ENCODE data around the gene GRK2. TPM values are rescaled to one million over a fixed set of nuclear protein-coding genes. Genes with fewer than 3 reads are reported as not detected.
A peak's percentile ranks its signal among the peaks of the same experiment; 100 is the strongest.

The GRK2 gene
- total and polyA plus RNA-seq, 9 of the 15 experiments (the other 6 are each of a cell fraction or from before 2014, with no cell fraction given), result 0.24 to 95.8 (median 56.5) TPM

DNA sequence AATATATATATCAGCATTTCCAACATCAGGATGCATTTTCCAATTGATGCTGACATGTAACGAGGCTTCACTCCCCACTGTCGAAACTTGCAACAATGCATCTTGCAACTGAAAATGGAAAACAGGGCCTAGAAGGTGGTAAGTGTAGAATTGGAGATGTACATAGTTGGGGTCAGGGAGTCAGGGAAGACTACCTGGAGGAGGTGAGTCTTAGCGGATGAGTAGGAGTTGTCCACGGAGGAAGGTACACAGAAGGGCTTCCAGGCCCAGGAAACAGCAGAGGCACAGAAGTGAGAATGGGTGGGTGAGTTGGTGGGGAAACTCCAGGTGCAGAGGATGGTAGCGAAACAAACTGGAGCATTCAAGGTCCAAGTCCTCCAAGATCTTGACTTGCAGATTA lies 2.0 kb upstream of the GRK2 start:
- no peak overlapping the region for H2AFZ ChIP-seq (ENCODE audit: low read depth, low read length)
- FAIRE-seq, result no peak
- peaks cover 3% of the 10 kb centered on the region for H3K9me1 ChIP-seq (ENCODE audit: control insufficient read depth, insufficient read depth, low read length)
- H3K27me3 ChIP-seq (ENCODE audit: control insufficient read depth in 2 of 2, insufficient read depth in 2 of 2, low read length in 2 of 2), result no peaks in the 10 kb centered on the region
- WGBS (ENCODE audit: insufficient coverage, low coverage, missing lambda C conversion rate), result 86% methylated on average over 5 of the region's 5 CpGs
- H3K9me3 ChIP-seq (replicated peaks; ENCODE audit: control insufficient read depth, insufficient read depth, low read depth, low read length), result no peaks in the 10 kb centered on the region
- H3K4me1 ChIP-seq (replicated peaks in 1 of 2; ENCODE audit: control insufficient read depth in 2 of 2, insufficient read depth in 2 of 2, low read length in 2 of 2), result peaks cover 38 to 59% of the 10 kb centered on the region in 2 experiments
- H3K36me3 ChIP-seq (ENCODE audit: control insufficient read depth, insufficient read depth, low read length), result peaks cover 20% of the 10 kb centered on the region; the same call in 2 of the 3 replicates
- no peak for ATAC-seq
- H4K20me1 ChIP-seq (replicated peaks; ENCODE audit: control insufficient read depth, insufficient read depth, low read length), result peaks cover 2% of the 10 kb centered on the region; the same call in 1 of the 2 replicates
- BruUV-seq (replicated peaks), result no TSS peak
- H3K27ac ChIP-seq (ENCODE audit: extremely low read depth, low read depth, low read length), result no peak overlapping the region
- H3K79me2 ChIP-seq (ENCODE audit: control insufficient read depth, insufficient read depth, low read length), result peaks cover 30% of the 10 kb centered on the region
- H3K9ac ChIP-seq (ENCODE audit: insufficient read depth in 1 of 2, low read depth in 2 of 2, low read length in 2 of 2), result peak overlapping the region in 1 of 2 experiments; percentile 17; a peak in 1 of 4 replicates
- no peak for DNase-seq (ENCODE audit: extremely low read depth in 1 of 4, low spot score in 3 of 4)
- in situ Hi-C loops (cut with MboI), result loop anchor here (5.0 kb wide), 1 partner anchor 118 kb away; no protein-coding TSS in a partner anchor
- no peak for TF ChIP-seq TAL1 (IDR thresholded peaks at IDR 0.05)
- no peak for TF ChIP-seq BMI1 (IDR thresholded peaks at IDR 0.05; ENCODE audit: low read length)
- peak; percentile 86 for TF ChIP-seq ZFP36 (IDR thresholded peaks at IDR 0.05; ENCODE audit: low read depth, low read length, partially characterized antibody)
- no peak overlapping the region for H3K4me2 ChIP-seq (ENCODE audit: insufficient read depth, low read length)
- ChIA-PET CTCF (ENCODE audit: low intra/inter-chr PET ratio) (no interaction called here), POLR2A (interaction anchor here (1.0 to 1.4 kb wide), 3 partner anchors 10 to 25 kb away, joined by 3 to 5 read pairs (median 4); no protein-coding TSS in a partner anchor)
- intact Hi-C loops (cut with micrococcal nuclease), result loop anchor here (5.0 kb wide), 1 partner anchor 182 kb away; no protein-coding TSS in a partner anchor
- H3K4me3 ChIP-seq, result no peak overlapping the region

DNA sequence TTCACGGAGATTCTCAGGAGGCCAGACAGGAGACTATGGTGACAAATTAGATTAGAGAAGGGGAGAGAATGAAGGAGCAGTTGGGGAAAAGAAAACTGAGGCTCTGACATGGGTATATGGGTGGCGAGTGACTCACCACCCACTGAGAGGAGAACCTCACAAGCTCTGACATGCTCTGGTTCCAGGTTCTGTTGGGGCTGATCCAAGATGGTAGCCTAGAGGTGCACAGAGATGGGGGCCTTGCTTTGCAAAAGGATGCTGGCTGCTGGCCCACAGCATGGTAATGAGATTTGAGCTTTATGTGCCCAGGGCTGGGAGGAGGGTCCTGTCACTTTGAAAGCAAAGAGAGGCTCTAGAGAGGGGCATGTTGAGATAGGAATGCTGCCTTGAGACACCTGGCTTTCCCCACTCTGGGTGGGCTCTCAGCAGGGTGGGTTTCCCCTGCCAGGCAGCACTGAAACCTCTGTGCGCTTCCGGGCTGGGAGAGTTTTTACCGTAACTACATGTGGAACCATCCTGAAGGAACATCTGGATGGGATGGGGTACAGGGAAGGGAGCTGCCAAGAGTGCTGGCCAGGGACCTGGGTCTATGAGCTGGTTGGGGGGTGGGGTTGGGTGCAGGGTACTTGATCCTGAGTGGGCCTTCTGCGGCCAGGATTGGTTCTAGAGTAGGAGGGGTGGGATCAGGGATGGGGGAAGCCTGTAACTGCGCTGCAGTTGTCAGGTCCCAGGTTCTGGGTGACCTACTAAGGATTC lies 1.2 kb upstream of the GRK2 start:
- Histone ChIP-seq H3K9ac (ENCODE audit: insufficient read depth in 1 of 2, low read depth in 2 of 2, low read length in 2 of 2) (peak overlapping the region in 1 of 2 experiments; percentile 17; a peak in 1 of 4 replicates), H3K27me3 (ENCODE audit: control insufficient read depth in 2 of 2, insufficient read depth in 2 of 2, low read length in 2 of 2) (no peaks in the 10 kb centered on the region), H3K79me2 (ENCODE audit: control insufficient read depth, insufficient read depth, low read length) (peaks cover 38% of the 10 kb centered on the region), H3K9me1 (ENCODE audit: control insufficient read depth, insufficient read depth, low read length) (peaks cover 7% of the 10 kb centered on the region), H3K9me3 (replicated peaks; ENCODE audit: control insufficient read depth, insufficient read depth, low read depth, low read length) (no peaks in the 10 kb centered on the region), H3K4me2 (ENCODE audit: insufficient read depth, low read length) (no peak overlapping the region), H3K4me3 (no peak overlapping the region), H2AFZ (ENCODE audit: low read depth, low read length) (no peak overlapping the region), H3K27ac (ENCODE audit: extremely low read depth, low read depth, low read length) (no peak overlapping the region), H4K20me1 (replicated peaks; ENCODE audit: control insufficient read depth, insufficient read depth, low read length) (peaks cover 10% of the 10 kb centered on the region; the same call in 1 of the 2 replicates), H3K36me3 (ENCODE audit: control insufficient read depth, insufficient read depth, low read length) (peaks cover 28% of the 10 kb centered on the region; the same call in 2 of the 3 replicates), H3K4me1 (replicated peaks in 1 of 2; ENCODE audit: control insufficient read depth in 2 of 2, insufficient read depth in 2 of 2, low read length in 2 of 2) (peaks cover 46 to 67% of the 10 kb centered on the region in 2 experiments)
- in situ Hi-C loops (cut with MboI), result loop anchor here (5.0 kb wide), 1 partner anchor 117 kb away; no protein-coding TSS in a partner anchor
- POLR2A ChIA-PET, result interaction anchor here (0.7 to 1.1 kb wide), 2 partner anchors 19 to 43 kb away, joined by 3 read pairs; no protein-coding TSS in a partner anchor
- 77% methylated on average over 6 of the region's 7 CpGs for WGBS (ENCODE audit: insufficient coverage, low coverage, missing lambda C conversion rate)
- no peak for DNase-seq (ENCODE audit: extremely low read depth in 1 of 4, low spot score in 3 of 4)
- intact Hi-C loops (cut with micrococcal nuclease), result loop anchor here (5.0 kb wide), 1 partner anchor 183 kb away; no protein-coding TSS in a partner anchor
- no TSS peak for BruUV-seq (replicated peaks)
- ATAC-seq, result no peak
- no peak for FAIRE-seq
- CTCF ChIA-PET (ENCODE audit: low intra/inter-chr PET ratio), result interaction anchor here (1.5 to 3.5 kb wide), 2 partner anchors 52 to 118 kb away, joined by 5 to 35 read pairs; no protein-coding TSS in a partner anchor
- TF ChIP-seq ZNF79 (CRISPR knock-in tag; IDR thresholded peaks at IDR 0.05; ENCODE audit: low read depth) (no peak), FOXJ2 (tag; IDR thresholded peaks at IDR 0.05) (no peak), IRF1 (CRISPR knock-in tag; IDR thresholded peaks at IDR 0.05; ENCODE audit: borderline replicate concordance) (no peak), DACH1 (IDR thresholded peaks at IDR 0.05; ENCODE audit: partially characterized antibody) (no peak), ZNF699 (CRISPR knock-in tag; IDR thresholded peaks at IDR 0.05; ENCODE audit: insufficient replicate concordance) (no peak), HNRNPLL (IDR thresholded peaks at IDR 0.05; ENCODE audit: low read depth, low read length, poor library complexity, severe bottlenecking) (no peak), SREBF1 (IDR thresholded peaks at IDR 0.05; ENCODE audit: borderline replicate concordance, low read depth, low read length) (no peak)
- TF ChIP-seq, protein P1, sequence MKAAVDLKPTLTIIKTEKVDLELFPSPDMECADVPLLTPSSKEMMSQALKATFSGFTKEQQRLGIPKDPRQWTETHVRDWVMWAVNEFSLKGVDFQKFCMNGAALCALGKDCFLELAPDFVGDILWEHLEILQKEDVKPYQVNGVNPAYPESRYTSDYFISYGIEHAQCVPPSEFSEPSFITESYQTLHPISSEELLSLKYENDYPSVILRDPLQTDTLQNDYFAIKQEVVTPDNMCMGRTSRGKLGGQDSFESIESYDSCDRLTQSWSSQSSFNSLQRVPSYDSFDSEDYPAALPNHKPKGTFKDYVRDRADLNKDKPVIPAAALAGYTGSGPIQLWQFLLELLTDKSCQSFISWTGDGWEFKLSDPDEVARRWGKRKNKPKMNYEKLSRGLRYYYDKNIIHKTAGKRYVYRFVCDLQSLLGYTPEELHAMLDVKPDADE (conservative IDR thresholded peaks at IDR 0.05; ENCODE audit: control insufficient read depth, low read depth, low read length), result no peak

All from K562 (cell line).